Neuronal stem cell (in vitro differentiated cells): ENCODE results near the gene CCDC141.
A peak's percentile ranks its signal among the peaks of the same experiment; 100 is the strongest.

ENCODE experiments used
- DNase-seq: peaks from one replicate; pipeline ENCODE4 v3.0.0-alpha.2; 2013; ENCODE audit warnings: low spot score
- H2AFZ ChIP-seq: one replicate; pipeline ENCODE4 v1.6.1; 2013; ENCODE audit warnings: mild to moderate bottlenecking, low read length, inconsistent platforms
- H2AK5ac ChIP-seq: 2 replicates; pipeline ENCODE4 v1.6.1; 2013; ENCODE audit warnings: low read depth, mild to moderate bottlenecking, inconsistent platforms, low read length, moderate library complexity, mixed read lengths
- H2BK120ac ChIP-seq: 2 replicates; pipeline ENCODE4 v1.6.1; 2013; ENCODE audit warnings: low read depth, mild to moderate bottlenecking, inconsistent platforms, low read length, moderate library complexity, mixed read lengths
- H2BK12ac ChIP-seq: one replicate; pipeline ENCODE4 v1.6.1; 2013; ENCODE audit warnings: low read length, inconsistent platforms
- H2BK15ac ChIP-seq: 2 replicates; pipeline ENCODE4 v1.6.1; 2013; ENCODE audit warnings: mild to moderate bottlenecking, low read length, inconsistent platforms, mixed read lengths
- H2BK5ac ChIP-seq: one replicate; pipeline ENCODE4 v1.6.1; 2013; ENCODE audit warnings: inconsistent platforms, mild to moderate bottlenecking, low read length, moderate library complexity
- H3K14ac ChIP-seq: one replicate; pipeline ENCODE4 v1.6.1; 2013; ENCODE audit warnings: low read length, inconsistent platforms
- H3K18ac ChIP-seq: 2 replicates; pipeline ENCODE4 v1.6.1; 2013; ENCODE audit warnings: low read length, inconsistent platforms
- H3K23ac ChIP-seq: 2 replicates; pipeline ENCODE4 v1.6.1; 2013; ENCODE audit warnings: low read depth, mild to moderate bottlenecking, mixed read lengths, low read length, inconsistent platforms; ENCODE audit not compliant: poor library complexity
- H3K27ac ChIP-seq: replicated peaks from 3 replicates; pipeline ENCODE4 v1.5.1; 2013; ENCODE audit warnings: low read length, inconsistent platforms
- H3K27me3 ChIP-seq, 3 experiments: 2 replicates each; pipeline ENCODE4 v1.6.1; 2013; ENCODE audit warnings: low read length in 3 of 3, mild to moderate bottlenecking in 2 of 3, inconsistent platforms in 1 of 3, low read depth in 1 of 3, mixed read lengths in 1 of 3, moderate library complexity in 1 of 3; ENCODE audit not compliant: control insufficient read depth in 3 of 3, insufficient read depth in 3 of 3
- H3K36me3 ChIP-seq, 2 donors: replicated peaks in 1 of 2; 2 replicates each; pipeline ENCODE4 v1.6.1; 2013; ENCODE audit warnings: low read length in 2 of 2; ENCODE audit not compliant: control insufficient read depth in 2 of 2, insufficient read depth in 2 of 2
- H3K4ac ChIP-seq: 2 replicates; pipeline ENCODE4 v1.6.1; 2013; ENCODE audit warnings: inconsistent platforms, mild to moderate bottlenecking, low read length, moderate library complexity
- H3K4me1 ChIP-seq, 2 donors: 1 replicate in 1 of 2; 2 replicates in 1 of 2; pipeline ENCODE4 v1.6.1; 2013; ENCODE audit warnings: low read length in 2 of 2, low read depth in 1 of 2; ENCODE audit not compliant: control insufficient read depth in 2 of 2, insufficient read depth in 1 of 2
- H3K4me2 ChIP-seq: one replicate; pipeline ENCODE4 v1.6.1; 2013; ENCODE audit warnings: mild to moderate bottlenecking, low read length, inconsistent platforms; ENCODE audit not compliant: insufficient read depth, poor library complexity, severe bottlenecking
- H3K4me3 ChIP-seq, 2 donors: 2 replicates each; pipeline ENCODE4 v1.5.1; 2013; ENCODE audit warnings: low read length in 2 of 2, mild to moderate bottlenecking in 2 of 2, inconsistent platforms in 1 of 2, moderate library complexity in 1 of 2
- H3K79me1 ChIP-seq: one replicate; pipeline ENCODE4 v1.6.1; 2013; ENCODE audit warnings: low read depth, mild to moderate bottlenecking, inconsistent platforms, low read length, moderate library complexity
- H3K9ac ChIP-seq: one replicate; pipeline ENCODE4 v1.6.1; 2013; ENCODE audit warnings: mild to moderate bottlenecking, low read depth, low read length, inconsistent platforms; ENCODE audit not compliant: poor library complexity
- H3K9me3 ChIP-seq, 2 donors: replicated peaks in 1 of 2; 2 replicates each; pipeline versions ENCODE3 to v1.6.1; 2013; ENCODE audit warnings: low read length in 2 of 2, mild to moderate bottlenecking in 2 of 2, inconsistent platforms in 1 of 2, low read depth in 1 of 2, mixed read lengths in 1 of 2, moderate library complexity in 1 of 2; ENCODE audit not compliant: control insufficient read depth in 2 of 2, insufficient read depth in 1 of 2
- H4K8ac ChIP-seq: one replicate; pipeline ENCODE4 v1.6.1; 2013; ENCODE audit warnings: low read depth, mild to moderate bottlenecking, inconsistent platforms, low read length, moderate library complexity
- H4K91ac ChIP-seq: one replicate; pipeline ENCODE4 v1.6.1; 2013; ENCODE audit warnings: low read length, low read depth, mild to moderate bottlenecking, inconsistent platforms; ENCODE audit not compliant: poor library complexity
- WGBS, 2 donors: extraction: QIAGEN DNeasy Blood & Tissue Kit; methylation state at CpG; one replicate each; pipeline ENCODE4 v1.1.7; 2013; ENCODE audit warnings: missing lambda C conversion rate in 2 of 2, mixed read lengths in 1 of 2; ENCODE audit not compliant: insufficient read length in 2 of 2, insufficient replicate concordance in 1 of 2; ENCODE audit errors: extremely low coverage in 2 of 2; 5-methylcytosine and 5-hydroxymethylcytosine counted together

Gene CCDC141

DNA sequence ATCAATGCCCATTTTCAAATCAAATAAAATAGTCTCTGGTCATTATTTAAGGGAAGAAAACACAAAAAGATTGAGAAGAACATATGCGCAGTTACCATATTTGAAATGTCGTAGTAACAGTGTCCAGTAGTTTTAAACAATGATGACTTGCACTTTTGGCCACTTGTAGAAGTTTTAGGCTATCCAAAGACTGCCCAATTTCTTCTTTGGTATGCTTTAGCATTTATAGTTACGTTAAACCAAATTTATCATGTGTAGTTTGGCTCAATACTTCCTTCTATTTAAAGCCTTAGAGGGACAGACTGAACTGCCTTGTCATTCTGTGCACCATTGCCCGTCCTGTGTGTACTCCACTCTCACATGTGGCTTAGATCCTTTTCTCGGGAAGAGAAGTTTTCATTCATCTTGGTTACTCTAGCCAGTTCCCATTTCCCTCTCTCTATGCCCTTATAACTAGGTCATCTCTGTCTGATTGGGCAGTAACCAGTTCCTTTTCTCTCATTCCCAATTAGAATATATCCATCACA lies 157.9 kb downstream of the CCDC141 start:
- no peak overlapping the region for H3K14ac ChIP-seq
- no CpG with 5 or more reads among the region's 5 CpGs for WGBS, 2 donors
- no peaks in the 10 kb centered on the region for H3K9me3 ChIP-seq
- no peak overlapping the region for H3K9ac ChIP-seq
- H3K23ac ChIP-seq: no peak overlapping the region
- no peak overlapping the region for H2BK5ac ChIP-seq
- no peak overlapping the region for H3K4me3 ChIP-seq
- no peak for DNase-seq
- H2BK120ac ChIP-seq: no peak overlapping the region
- no peaks in the 10 kb centered on the region for H3K36me3 ChIP-seq
- peaks cover 0 to 4% of the 10 kb centered on the region in 2 donors for H3K4me1 ChIP-seq
- no peak overlapping the region for H2AK5ac ChIP-seq
- H2BK12ac ChIP-seq: no peak overlapping the region
- no peak overlapping the region for H3K27ac ChIP-seq
- H3K4ac ChIP-seq: no peak overlapping the region
- no peak overlapping the region for H3K4me2 ChIP-seq
- H3K27me3 ChIP-seq: no peaks in the 10 kb centered on the region
- no peak overlapping the region for H4K8ac ChIP-seq
- H2AFZ ChIP-seq: no peak overlapping the region
- no peak overlapping the region for H2BK15ac ChIP-seq
- no peak overlapping the region for H3K18ac ChIP-seq
- no peak overlapping the region for H4K91ac ChIP-seq
- H3K79me1 ChIP-seq: no peaks in the 10 kb centered on the region

DNA sequence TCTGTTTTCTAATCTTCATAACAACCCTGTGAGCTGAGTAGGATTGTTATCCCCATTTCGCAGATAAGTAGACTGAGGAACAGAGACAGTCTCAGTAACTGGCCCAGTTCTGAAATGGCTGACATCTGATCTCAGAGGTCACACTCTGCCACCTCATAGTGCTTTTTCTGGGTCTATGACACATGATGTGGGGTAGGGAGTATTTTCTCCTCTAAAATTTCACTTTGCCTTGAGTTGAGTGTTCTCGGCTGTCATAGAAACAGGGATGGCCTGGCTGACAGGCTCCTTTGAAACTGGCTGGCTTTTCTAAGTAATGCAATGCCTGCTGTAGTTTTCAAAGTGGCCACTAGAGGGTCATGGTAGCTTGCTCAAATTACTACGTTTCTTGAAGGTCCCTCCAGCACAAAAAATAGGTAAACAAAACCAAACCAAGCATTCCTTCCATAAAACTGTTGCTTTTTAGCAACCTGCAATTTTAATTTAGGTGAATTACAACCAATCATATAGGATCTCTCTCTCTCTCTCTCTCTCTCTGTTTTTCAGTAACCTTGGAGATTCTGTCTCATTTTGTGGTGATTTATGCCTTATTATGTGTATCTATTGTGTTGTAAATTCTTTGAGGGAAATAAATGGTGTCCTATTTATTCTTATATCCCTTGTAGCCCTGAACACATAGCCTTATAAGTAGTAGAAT lies 158.5 kb downstream of the CCDC141 start:
- Histone ChIP-seq H2BK15ac (no peak overlapping the region), H2BK12ac (no peak overlapping the region), H3K4me1 (peaks cover 0 to 4% of the 10 kb centered on the region in 2 donors), H2AFZ (no peak overlapping the region), H3K23ac (no peak overlapping the region), H3K27me3 (no peaks in the 10 kb centered on the region), H3K14ac (no peak overlapping the region), H3K4me2 (no peak overlapping the region), H3K36me3 (no peaks in the 10 kb centered on the region), H4K8ac (no peak overlapping the region), H3K79me1 (no peaks in the 10 kb centered on the region), H4K91ac (no peak overlapping the region), H3K4me3 (no peak overlapping the region), H3K18ac (no peak overlapping the region), H3K9ac (no peak overlapping the region), H3K9me3 (no peaks in the 10 kb centered on the region), H3K4ac (no peak overlapping the region), H2BK5ac (no peak overlapping the region), H2BK120ac (no peak overlapping the region), H2AK5ac (no peak overlapping the region), H3K27ac (no peak overlapping the region)
- peak; percentile 83 for DNase-seq
- no CpG with 5 or more reads among the region's 3 CpGs for WGBS, 2 donors

DNA sequence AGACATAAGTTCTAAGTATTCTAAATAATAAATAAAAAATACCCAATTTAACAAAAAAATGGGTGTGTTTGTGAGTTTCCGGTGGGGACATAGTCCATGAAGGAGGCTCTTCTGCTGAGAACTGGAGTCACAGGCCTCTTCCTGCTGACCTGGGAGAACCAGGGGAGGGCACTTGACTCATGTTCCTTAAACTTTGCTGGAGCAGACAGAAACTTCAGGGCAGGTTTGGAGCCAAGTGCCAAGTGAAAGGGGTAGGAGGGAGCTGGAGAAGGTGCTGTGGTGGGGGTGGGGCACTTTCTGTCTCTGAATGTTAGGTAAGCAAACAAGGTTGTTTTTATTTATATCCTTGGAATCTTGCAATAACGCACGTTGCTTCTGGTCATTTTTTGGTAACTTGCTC lies 163.9 kb downstream of the CCDC141 start:
- H4K8ac ChIP-seq: no peak overlapping the region
- DNase-seq: no peak
- H2AFZ ChIP-seq: no peak overlapping the region
- H3K79me1 ChIP-seq: no peaks in the 10 kb centered on the region
- H3K27me3 ChIP-seq: no peaks in the 10 kb centered on the region
- no peak overlapping the region for H3K4me2 ChIP-seq
- no peak overlapping the region for H2AK5ac ChIP-seq
- no peak overlapping the region for H2BK12ac ChIP-seq
- H3K36me3 ChIP-seq: no peaks in the 10 kb centered on the region
- H3K18ac ChIP-seq: no peak overlapping the region
- no peak overlapping the region for H3K4me3 ChIP-seq
- H2BK120ac ChIP-seq: no peak overlapping the region
- no peak overlapping the region for H2BK15ac ChIP-seq
- no peak overlapping the region for H3K4ac ChIP-seq
- H3K4me1 ChIP-seq: no peaks in the 10 kb centered on the region
- no peak overlapping the region for H3K14ac ChIP-seq
- no peak overlapping the region for H3K27ac ChIP-seq
- no peak overlapping the region for H4K91ac ChIP-seq
- no peaks in the 10 kb centered on the region for H3K9me3 ChIP-seq
- no peak overlapping the region for H3K23ac ChIP-seq
- no peak overlapping the region for H2BK5ac ChIP-seq
- no CpG with 5 or more reads among the region's 3 CpGs for WGBS, 2 donors
- no peak overlapping the region for H3K9ac ChIP-seq

- H2AK5ac ChIP-seq: no peak overlapping the region
- H2BK15ac ChIP-seq: no peak overlapping the region
- no peaks in the 10 kb centered on the region for H3K4me1 ChIP-seq
- no peaks in the 10 kb centered on the region for H3K79me1 ChIP-seq
- WGBS, 2 donors: no CpG with 5 or more reads among the region's 3 CpGs
- no peak overlapping the region for H2BK12ac ChIP-seq
- H3K9ac ChIP-seq: no peak overlapping the region
- H3K14ac ChIP-seq: no peak overlapping the region
- H3K18ac ChIP-seq: no peak overlapping the region
- H4K8ac ChIP-seq: no peak overlapping the region
- H2BK5ac ChIP-seq: no peak overlapping the region
- H3K23ac ChIP-seq: no peak overlapping the region
- no peak for DNase-seq
- H3K36me3 ChIP-seq: no peaks in the 10 kb centered on the region
- H2BK120ac ChIP-seq: no peak overlapping the region
- no peak overlapping the region for H2AFZ ChIP-seq
- H3K4ac ChIP-seq: no peak overlapping the region
- no peak overlapping the region for H3K4me2 ChIP-seq
- no peak overlapping the region for H4K91ac ChIP-seq
- H3K9me3 ChIP-seq: no peaks in the 10 kb centered on the region
- no peak overlapping the region for H3K4me3 ChIP-seq
- H3K27ac ChIP-seq: no peak overlapping the region
- H3K27me3 ChIP-seq: no peaks in the 10 kb centered on the region
Observed at GRCh38 chr2:178884440-178884839, 165.5 kb downstream of the CCDC141 start.
